ENCODE results near the gene BCCIP. TPM values are rescaled to one million over a fixed set of nuclear protein-coding genes. Genes with fewer than 3 reads are reported as not detected.

Gene BCCIP
- total and polyA plus RNA-seq, 2 of the 8 experiments (the other 6 are each of a cell fraction or from before 2014, with no cell fraction given), result 33.9 to 120 TPM

GRCh38 chr10:125871338-125871737 lies 48.0 kb downstream of the BCCIP start (continued):
- TF ChIP-seq EP300 (IDR thresholded peaks at IDR 0.05; ENCODE audit: borderline replicate concordance in 1 of 2, low read depth in 2 of 2, low read length in 2 of 2), result no peak
- TF ChIP-seq CTBP2 (IDR thresholded peaks at IDR 0.05; ENCODE audit: borderline replicate concordance, insufficient read depth, insufficient read length, low read length), result no peak
- no peak for TF ChIP-seq PHF8 (conservative IDR thresholded peaks at IDR 0.05; ENCODE audit: low read depth, low read length)
- no peak for TF ChIP-seq ZNF274 (IDR thresholded peaks at IDR 0.05; ENCODE audit: borderline replicate concordance, extremely low read depth, low read length)
- TF ChIP-seq RFX5 (IDR thresholded peaks at IDR 0.05; ENCODE audit: borderline replicate concordance, low read depth, low read length), result no peak

All from H1 (cell line).